Limb (tissue), 2 donors: ENCODE data around the gene MYO3B.
"Not testable (repeated sequence)": the region's sequence is repeated elsewhere in the genome, so short reads cannot be mapped to it uniquely, and the experiment has no call there.

Source experiments
- DNase-seq, 2 donors: peaks; one replicate each; pipeline ENCODE4 v3.0.0-alpha.2; 2016; ENCODE audit errors: extremely low spot score in 2 of 2

Gene MYO3B

GRCh38 chr2:170213281-170213625, 35.3 kb downstream of the MYO3B start:
- not testable (repeated sequence) for DNase-seq

GRCh38 chr2:170213651-170214050, 35.7 kb downstream of the MYO3B start:
- no peak for DNase-seq

- no peak for DNase-seq
Measured at GRCh38 chr2:170214309-170214948, 36.5 kb downstream of the MYO3B start.

- no peak for DNase-seq
Measured at GRCh38 chr2:170215021-170215420, 37.1 kb downstream of the MYO3B start.

- DNase-seq = no peak
Measured at GRCh38 chr2:170216428-170216827, 38.5 kb downstream of the MYO3B start.

- no peak for DNase-seq
Measured at GRCh38 chr2:170216981-170217380, 39.0 kb downstream of the MYO3B start.

GRCh38 chr2:170217778-170218251, 39.9 kb downstream of the MYO3B start:
- no peak for DNase-seq

- no peak for DNase-seq
Measured at GRCh38 chr2:170218456-170218855, 40.5 kb downstream of the MYO3B start.

- DNase-seq = no peak
Measured at GRCh38 chr2:170218931-170219330, 41.0 kb downstream of the MYO3B start.

- no peak for DNase-seq
Measured at GRCh38 chr2:170221317-170222288, 43.7 kb downstream of the MYO3B start.

GRCh38 chr2:170222298-170222697, 44.4 kb downstream of the MYO3B start:
- DNase-seq = no peak

GRCh38 chr2:170222842-170223241, 44.9 kb downstream of the MYO3B start:
- DNase-seq = no peak

GRCh38 chr2:170224692-170225294, 46.8 kb downstream of the MYO3B start:
- peak; percentile 37 to 40 for DNase-seq

GRCh38 chr2:170226216-170226615, 48.3 kb downstream of the MYO3B start:
- DNase-seq = no peak

GRCh38 chr2:170227507-170227947, 49.6 kb downstream of the MYO3B start:
- DNase-seq = no peak

- no peak for DNase-seq
Measured at GRCh38 chr2:170227951-170228350, 50.0 kb downstream of the MYO3B start.

GRCh38 chr2:170228429-170228828, 50.5 kb downstream of the MYO3B start:
- DNase-seq = no peak

- no peak for DNase-seq
Measured at GRCh38 chr2:170229125-170229524, 51.2 kb downstream of the MYO3B start.

- no peak for DNase-seq
Measured at GRCh38 chr2:170229744-170230143, 51.8 kb downstream of the MYO3B start.

GRCh38 chr2:170235860-170236679, 58.1 kb downstream of the MYO3B start:
- peak; percentile 28 to 46 for DNase-seq

GRCh38 chr2:170236680-170237047, 58.7 kb downstream of the MYO3B start:
- no peak for DNase-seq
